Smooth muscle cell (in vitro differentiated cells): ENCODE measurements around the gene MYO7B. TPM values are rescaled to one million over a fixed set of nuclear protein-coding genes. Genes with fewer than 3 reads are reported as not detected.

Experiments used
- DNase-seq: peaks from one replicate; lab custom pipeline; 2025; ENCODE audit not compliant: unreplicated experiment; lab: John Stamatoyannopoulos, UW
- H2AFZ ChIP-seq: fragments of 200-600 bp; sonication (generic); 2 replicates; pipeline ENCODE4 v1.6.0; 2016; ENCODE audit warnings: antibody characterized with exemption, low read depth, mild to moderate bottlenecking
- H3F3A ChIP-seq: fragments of 200-600 bp; sonication (generic); 2 replicates; pipeline ENCODE4 v1.6.0; 2017; ENCODE audit warnings: antibody characterized with exemption, low read depth
- H3K27ac ChIP-seq: fragments of 200-600 bp; sonication (generic); 2 replicates; pipeline ENCODE4 v1.5.1; 2016; ENCODE audit warnings: low read depth, mild to moderate bottlenecking
- H3K27me3 ChIP-seq: fragments of 200-600 bp; sonication (generic); 2 replicates; pipeline ENCODE4 v1.6.1; 2016; ENCODE audit warnings: low read depth, mild to moderate bottlenecking
- H3K36me3 ChIP-seq: fragments of 200-600 bp; sonication (generic); 2 replicates; pipeline ENCODE4 v1.5.1; 2016; ENCODE audit warnings: low read depth
- H3K4me1 ChIP-seq: fragments of 200-600 bp; sonication (generic); 2 replicates; pipeline ENCODE4 v1.5.1; 2016; ENCODE audit warnings: low read depth
- H3K4me2 ChIP-seq: fragments of 200-600 bp; sonication (generic); 2 replicates; pipeline ENCODE4 v1.6.0; 2016; ENCODE audit warnings: mild to moderate bottlenecking
- H3K4me3 ChIP-seq: fragments of 200-600 bp; sonication (generic); 2 replicates; pipeline ENCODE4 v1.5.1; 2016; ENCODE audit warnings: mild to moderate bottlenecking
- H3K79me2 ChIP-seq: fragments of 200-600 bp; sonication (generic); 2 replicates; pipeline ENCODE4 v1.6.0; 2016; ENCODE audit warnings: low read depth, mild to moderate bottlenecking
- H3K9ac ChIP-seq: fragments of 200-600 bp; sonication (generic); 2 replicates; pipeline ENCODE4 v1.6.0; 2016; ENCODE audit warnings: low read depth
- H3K9me3 ChIP-seq: fragments of 200-600 bp; sonication (generic); replicated peaks from 2 replicates; pipeline ENCODE4 v1.5.1; 2016; ENCODE audit warnings: low read depth
- H4K20me1 ChIP-seq: fragments of 200-600 bp; sonication (generic); 2 replicates; pipeline ENCODE4 v1.6.0; 2016; ENCODE audit warnings: low read depth
- CTCF ChIP-seq: fragments of 200-600 bp; sonication (generic); IDR thresholded peaks from 2 replicates; pipeline ENCODE4 v1.5.1; 2017; ENCODE audit warnings: borderline replicate concordance, mild to moderate bottlenecking, antibody characterized with exemption; ENCODE audit not compliant: insufficient read depth, poor library complexity, severe bottlenecking
- WGBS: methylation state at CpG from one replicate; pipeline ENCODE4 v1.1.7; 2016; ENCODE audit warnings: low lambda C conversion rate; 5-methylcytosine and 5-hydroxymethylcytosine counted together
- polyA plus RNA-seq: library from polyadenylated mRNA; unstranded; fragments of >200 nt; fragmentation: Nextera tagmentation; extraction: Ambion mirVana; gene quantifications from 2 replicates; pipeline ENCODE4 v1.2.1, GENCODE V29; 2016
- total RNA-seq: library from RNA; depleted of rRNA; stranded (reverse); fragments of >200 nt; gene quantifications from 2 replicates; pipeline ENCODE4 v1.2.3, GENCODE V29; 2014

MYO7B gene
- total and polyA plus RNA-seq, 2 experiments from 2014 or later = 0.09 to 0.35 TPM

GRCh38 chr2:127577973-127578372 is 42.5 kb downstream of the MYO7B start:
- Histone ChIP-seq H3K27ac (no peak overlapping the region), H3K4me1 (no peaks in the 10 kb centered on the region), H3F3A (no peaks in the 10 kb centered on the region), H3K27me3 (no peaks in the 10 kb centered on the region), H3K9ac (no peak overlapping the region), H3K4me2 (no peak overlapping the region), H2AFZ (no peak overlapping the region), H3K9me3 (no peaks in the 10 kb centered on the region), H3K79me2 (no peaks in the 10 kb centered on the region), H3K4me3 (no peak overlapping the region), H3K36me3 (no peaks in the 10 kb centered on the region), H4K20me1 (no peaks in the 10 kb centered on the region)
- no peak for TF ChIP-seq CTCF
- no peak for DNase-seq
- WGBS = 94% methylated on average over 11 of the region's 11 CpGs

DNA sequence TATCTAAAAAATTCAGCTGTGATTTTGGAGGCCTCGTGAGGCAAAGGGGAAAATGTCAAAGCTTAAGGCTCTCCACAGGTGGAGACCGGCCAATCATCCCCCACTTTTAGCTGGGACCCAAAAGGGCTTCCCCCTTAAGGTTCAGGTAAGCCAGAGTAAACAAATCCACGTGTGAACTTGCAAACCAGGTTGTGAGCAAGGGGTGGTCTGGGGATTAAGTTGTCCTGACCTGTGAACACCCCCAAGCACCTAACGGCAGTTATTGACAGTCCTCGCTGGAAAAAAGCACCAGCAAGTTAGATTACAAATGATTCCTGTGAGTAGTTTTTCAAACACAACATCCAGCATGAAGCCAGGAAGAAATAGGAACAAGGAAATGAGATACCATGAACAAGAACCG is 42.9 kb downstream of the MYO7B start:
- TF ChIP-seq CTCF = no peak
- H3F3A ChIP-seq = no peaks in the 10 kb centered on the region
- H3K4me2 ChIP-seq = no peak overlapping the region
- no peak overlapping the region for H3K9ac ChIP-seq
- no peak overlapping the region for H3K4me3 ChIP-seq
- no peak for DNase-seq
- H3K27ac ChIP-seq = no peak overlapping the region
- H3K27me3 ChIP-seq = no peaks in the 10 kb centered on the region
- H3K4me1 ChIP-seq = no peaks in the 10 kb centered on the region
- 87% methylated on average over 6 of the region's 6 CpGs for WGBS
- H3K36me3 ChIP-seq = no peaks in the 10 kb centered on the region
- H3K79me2 ChIP-seq = no peaks in the 10 kb centered on the region
- no peaks in the 10 kb centered on the region for H4K20me1 ChIP-seq
- H3K9me3 ChIP-seq = no peaks in the 10 kb centered on the region
- H2AFZ ChIP-seq = no peak overlapping the region

GRCh38 chr2:127579231-127579630 is 43.7 kb downstream of the MYO7B start:
- H3K9ac ChIP-seq = no peak overlapping the region
- no peak overlapping the region for H3K27ac ChIP-seq
- no peak for TF ChIP-seq CTCF
- no peaks in the 10 kb centered on the region for H3K79me2 ChIP-seq
- H3K4me1 ChIP-seq = no peaks in the 10 kb centered on the region
- H3K4me2 ChIP-seq = no peak overlapping the region
- H3K4me3 ChIP-seq = no peak overlapping the region
- no peak for DNase-seq
- no peak overlapping the region for H2AFZ ChIP-seq
- WGBS = 92% methylated on average over 4 of the region's 4 CpGs
- no peaks in the 10 kb centered on the region for H4K20me1 ChIP-seq
- no peaks in the 10 kb centered on the region for H3K36me3 ChIP-seq
- no peaks in the 10 kb centered on the region for H3K27me3 ChIP-seq
- H3K9me3 ChIP-seq = no peaks in the 10 kb centered on the region
- H3F3A ChIP-seq = no peaks in the 10 kb centered on the region

GRCh38 chr2:127580167-127581049 is 44.9 kb downstream of the MYO7B start:
- Histone ChIP-seq H3K4me3 (no peak overlapping the region), H3K27ac (no peak overlapping the region), H4K20me1 (no peaks in the 10 kb centered on the region), H3K79me2 (no peaks in the 10 kb centered on the region), H3K27me3 (no peaks in the 10 kb centered on the region), H3K36me3 (no peaks in the 10 kb centered on the region), H3K9me3 (no peaks in the 10 kb centered on the region), H3K4me2 (no peak overlapping the region), H3F3A (no peaks in the 10 kb centered on the region), H2AFZ (no peak overlapping the region), H3K9ac (no peak overlapping the region), H3K4me1 (no peaks in the 10 kb centered on the region)
- no peak for DNase-seq
- no peak for TF ChIP-seq CTCF
- 92% methylated on average over 24 of the region's 24 CpGs for WGBS
